T-helper 22 cell (primary cell): ENCODE results near the gene MYO15B.
A peak's percentile ranks its signal among the peaks of the same experiment; 100 is the strongest.

Experiments
- DNase-seq: peaks from one replicate; pipeline ENCODE4 v3.0.0-alpha.2; 2020; ENCODE audit warnings: low read depth

The MYO15B gene

DNA sequence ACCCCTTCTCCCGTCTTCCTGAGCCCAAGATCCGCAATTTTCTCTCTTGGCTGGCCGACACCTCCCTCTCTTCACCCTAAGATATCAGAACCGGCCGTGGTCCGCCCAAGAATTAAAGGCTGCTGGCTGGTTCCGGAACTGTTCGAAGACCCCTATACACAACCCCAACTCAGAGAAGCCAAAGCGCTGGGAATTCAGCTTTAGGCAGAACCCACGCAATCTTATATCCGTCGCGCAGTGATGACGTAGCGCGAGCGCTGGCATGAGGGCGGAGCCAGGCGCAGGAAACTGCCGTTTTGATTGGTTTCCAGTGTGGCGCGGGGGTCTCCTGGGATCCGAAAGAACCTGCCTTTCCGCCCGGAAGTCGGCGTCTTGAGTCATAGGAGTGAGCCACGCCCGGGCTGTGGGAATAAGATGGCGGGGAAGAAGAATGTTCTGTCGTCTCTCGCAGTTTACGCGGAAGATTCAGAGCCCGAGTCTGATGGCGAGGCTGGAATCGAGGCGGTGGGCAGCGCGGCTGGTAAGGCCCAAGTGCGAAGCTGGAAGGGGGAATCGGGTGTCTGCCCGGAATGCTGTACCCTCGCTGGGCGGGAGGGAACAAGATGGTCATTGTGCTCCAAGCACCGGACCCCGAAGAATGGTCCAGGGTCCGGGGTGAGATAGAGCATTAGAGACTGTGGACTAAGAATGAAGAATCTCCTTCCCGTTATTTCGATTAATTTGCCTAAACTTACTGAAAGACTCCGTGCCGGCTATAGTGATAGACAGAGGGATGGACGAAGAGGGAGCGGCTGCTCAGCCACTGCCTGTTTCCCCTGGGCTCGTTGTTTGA lies 79.6 kb downstream of the MYO15B start, which contains the start of the genes RECQL5 and SAP30BP:
RECQL5 (minus strand) TSS at position 196 of the 832 bp plus-strand sequence. CDS start 597 bp downstream, outside the sequence.
SAP30BP (plus strand) TSS at position 380 of the 832 bp plus-strand sequence; CDS start at position 415, 35 bp downstream.
- DNase-seq: peak; percentile 97

DNA sequence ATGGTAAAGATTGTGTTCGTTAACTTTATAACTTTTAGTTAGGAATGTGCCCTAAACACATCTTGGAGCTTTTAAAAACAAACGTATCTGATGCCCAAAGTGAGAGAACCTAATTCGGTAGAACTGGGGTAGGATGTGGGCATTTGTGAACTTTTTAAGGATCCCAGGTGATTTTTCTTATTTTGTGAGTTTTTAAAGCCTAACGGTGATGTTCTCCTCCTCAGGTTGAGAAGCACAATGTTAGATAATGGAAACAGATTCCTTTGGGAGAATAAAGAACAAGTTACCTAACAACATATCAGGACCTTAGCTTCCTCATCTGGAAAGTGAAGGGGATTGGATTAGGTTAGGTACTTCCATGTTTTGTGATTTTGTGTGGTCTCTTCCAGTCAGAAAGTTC lies 80.2 kb downstream of the MYO15B start:
- DNase-seq: no peak

DNA sequence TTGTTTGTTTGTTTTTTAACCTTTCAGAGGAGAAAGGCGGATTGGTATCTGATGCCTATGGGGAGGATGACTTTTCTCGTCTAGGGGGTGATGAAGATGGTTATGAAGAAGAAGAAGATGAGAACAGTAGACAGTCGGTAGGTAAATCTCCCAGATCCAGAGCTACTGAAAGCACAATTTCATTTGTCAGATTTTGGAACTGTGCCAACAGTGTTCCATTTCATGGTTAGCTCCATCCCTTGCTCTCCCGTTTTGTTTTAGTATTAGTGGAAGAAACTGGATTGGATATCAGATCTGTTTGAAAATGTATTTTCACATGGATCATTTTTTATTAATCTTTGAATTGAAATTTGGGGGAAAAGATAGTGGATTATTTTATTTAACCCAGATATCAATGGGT lies 80.9 kb downstream of the MYO15B start:
- DNase-seq: no peak

DNA sequence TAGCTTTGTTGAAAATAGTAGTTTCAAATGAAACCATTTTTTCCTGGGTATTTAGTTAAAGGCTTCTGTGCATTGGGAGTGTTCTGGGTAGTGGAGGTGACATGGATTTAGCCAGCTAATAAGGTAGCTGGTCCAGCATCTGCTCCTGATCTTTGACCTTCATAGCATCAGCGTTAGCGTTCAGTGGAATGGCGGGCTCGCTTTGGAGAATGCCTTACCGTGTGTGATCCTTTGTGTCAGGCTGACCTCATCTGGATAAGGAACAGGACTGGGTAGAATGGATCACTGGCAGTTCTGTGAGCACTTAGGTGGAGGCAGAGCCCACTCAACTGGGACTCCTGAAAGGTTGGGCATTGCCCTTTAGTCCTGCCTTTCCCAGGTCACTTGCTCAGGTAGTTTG lies 83.3 kb downstream of the MYO15B start:
- DNase-seq: no peak

DNA sequence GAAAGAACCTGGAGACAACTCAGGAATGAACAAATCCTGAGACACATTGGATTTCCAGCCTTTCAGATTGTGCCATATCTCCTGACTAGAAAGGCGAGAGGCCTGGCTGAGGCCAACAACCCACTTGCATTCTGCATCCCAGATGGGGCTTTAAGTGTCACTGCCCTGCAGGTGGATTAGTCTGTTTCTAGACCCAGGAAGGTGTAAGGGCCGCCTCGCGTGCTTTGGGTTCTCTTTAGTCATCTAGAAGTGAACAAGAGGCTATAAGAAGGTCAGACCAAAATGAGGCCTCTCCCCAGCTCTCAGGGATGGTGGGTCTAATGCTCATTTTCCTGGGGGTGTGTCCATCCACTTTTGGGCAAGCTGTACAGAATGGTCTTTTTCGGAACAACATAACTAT lies 84.4 kb downstream of the MYO15B start:
- no peak for DNase-seq

DNA sequence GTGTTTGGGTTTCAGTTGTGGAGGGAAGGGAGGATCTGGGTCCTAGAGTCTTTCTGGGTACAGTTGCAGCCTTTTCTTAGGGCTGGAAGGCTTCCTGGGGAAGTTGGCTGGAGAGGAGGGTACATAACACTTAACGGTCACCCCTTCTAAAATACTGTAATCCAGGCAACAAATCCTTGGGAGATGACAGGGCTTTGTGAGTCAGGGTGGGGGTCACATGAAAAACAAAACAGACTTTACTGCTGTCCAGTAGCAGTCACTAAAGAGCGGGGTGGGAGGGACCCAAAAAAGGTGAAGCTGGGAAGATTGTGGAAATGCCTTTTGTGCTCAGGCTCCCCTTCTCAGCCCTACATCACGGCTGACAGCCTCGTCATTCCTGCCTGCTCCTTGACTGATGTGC lies 85.9 kb downstream of the MYO15B start:
- DNase-seq: no peak
